ENCODE measurements around the gene GSG1L2.

Gene GSG1L2

DNA sequence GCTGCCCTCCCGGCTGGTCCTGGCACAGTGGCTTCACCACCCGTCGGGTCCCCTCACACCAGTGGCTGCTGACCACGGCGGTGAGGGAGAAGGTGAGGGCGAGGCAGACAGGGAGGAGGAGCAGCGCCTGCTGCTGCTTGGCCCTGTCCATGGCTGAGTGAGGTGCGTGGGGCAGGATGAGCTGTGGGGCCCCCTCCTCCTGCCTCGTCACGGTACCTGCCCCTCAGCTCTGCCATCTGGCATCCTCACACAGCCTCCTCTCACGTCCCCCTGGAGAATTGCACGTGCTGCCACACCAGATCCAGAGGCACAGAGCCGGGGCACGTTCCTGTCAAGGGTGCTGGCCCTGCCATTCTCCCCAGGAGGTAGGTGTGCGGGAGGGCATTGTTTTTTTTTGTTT, at the start of gene GSG1L2:
Gene GSG1L2, minus strand, starts transcription at position 159 of the 400 bp plus-strand sequence. Its CDS starts 8 bp downstream, at position 151.
- DNase-seq (ENCODE audit: low spot score): no peak
- no peak for FAIRE-seq

DNA sequence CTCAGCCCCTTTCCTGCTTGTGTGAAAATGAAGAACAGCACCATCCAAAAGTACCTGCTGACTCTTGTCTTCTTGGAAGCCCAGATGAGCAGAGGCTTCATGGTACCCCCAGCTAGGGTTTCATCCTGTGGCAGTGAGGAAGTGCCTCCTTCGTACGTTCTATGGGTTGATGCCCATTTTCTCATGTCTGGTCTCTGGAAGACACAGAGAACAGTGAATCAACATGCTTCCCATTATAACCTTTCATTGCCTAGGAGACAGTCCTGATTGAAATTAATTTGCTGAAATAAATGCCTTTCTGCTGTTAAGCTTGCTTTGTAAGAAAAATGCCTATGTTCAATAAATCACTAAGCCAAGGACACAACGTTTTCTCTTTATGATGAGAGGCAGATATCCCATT, 46.7 kb upstream of the GSG1L2 start:
- DNase-seq (ENCODE audit: low spot score) (no peak), FAIRE-seq (no peak)

DNA sequence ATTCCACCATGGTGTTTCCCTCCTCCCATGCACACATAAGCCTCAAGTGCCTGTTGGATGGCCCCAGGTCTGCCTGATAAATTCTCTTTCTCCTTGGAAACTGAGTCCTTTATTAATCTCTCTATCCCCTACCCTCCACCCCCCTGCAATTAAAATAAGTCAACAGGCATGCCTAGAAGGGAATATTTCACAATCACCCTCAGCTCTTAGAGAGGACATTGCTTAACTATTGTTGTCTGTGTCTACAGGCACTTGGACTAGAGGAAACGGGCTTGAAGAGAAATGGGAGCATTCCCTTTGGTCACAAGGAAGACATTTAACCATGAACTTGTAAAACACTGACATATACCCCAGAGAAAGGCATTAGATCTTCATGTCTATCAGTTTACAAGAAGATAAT, 43.7 kb upstream of the GSG1L2 start:
- FAIRE-seq (no peak), DNase-seq (ENCODE audit: low spot score) (no peak)

DNA sequence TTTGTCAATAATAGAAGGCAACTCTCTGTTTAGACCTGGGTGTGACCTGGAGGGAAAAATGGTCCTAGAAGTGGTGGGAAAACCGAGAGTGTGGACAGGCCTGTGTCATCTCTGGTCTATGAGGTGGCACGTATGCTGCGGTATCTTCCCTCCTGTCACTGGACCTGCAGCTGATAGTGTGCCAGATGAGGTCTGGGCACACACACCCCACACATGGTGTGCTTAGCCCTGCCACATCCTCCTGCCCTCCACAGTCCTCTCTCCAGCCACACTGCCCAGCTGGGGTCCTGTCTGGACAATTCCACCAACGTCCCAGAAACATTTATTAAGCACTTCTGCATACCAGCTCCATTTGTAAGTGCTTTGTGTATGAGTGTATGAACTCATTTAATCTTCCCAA, 41.1 kb upstream of the GSG1L2 start:
- DNase-seq (ENCODE audit: low spot score): no peak
- FAIRE-seq: no peak

DNA sequence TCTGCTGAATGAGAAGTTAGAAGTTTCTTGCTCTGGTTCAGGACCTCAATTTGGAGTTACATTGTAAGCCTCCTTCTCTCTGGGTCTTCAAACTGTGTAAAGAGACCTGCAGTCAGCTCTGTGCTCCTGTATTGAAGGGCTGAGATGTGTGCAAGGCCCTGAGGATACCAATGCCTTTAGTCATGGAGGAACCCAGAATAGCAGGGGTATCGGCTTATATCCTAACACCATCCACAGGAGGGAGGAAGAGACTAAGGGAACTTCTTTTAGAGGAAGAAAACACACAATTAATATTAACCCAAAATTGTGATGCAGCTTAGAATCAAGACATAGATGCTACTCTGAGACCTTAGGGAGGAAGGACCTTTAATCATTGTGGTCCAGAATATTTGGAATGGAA, 40.3 kb upstream of the GSG1L2 start:
- no peak for DNase-seq (ENCODE audit: low spot score)
- FAIRE-seq: no peak

DNA sequence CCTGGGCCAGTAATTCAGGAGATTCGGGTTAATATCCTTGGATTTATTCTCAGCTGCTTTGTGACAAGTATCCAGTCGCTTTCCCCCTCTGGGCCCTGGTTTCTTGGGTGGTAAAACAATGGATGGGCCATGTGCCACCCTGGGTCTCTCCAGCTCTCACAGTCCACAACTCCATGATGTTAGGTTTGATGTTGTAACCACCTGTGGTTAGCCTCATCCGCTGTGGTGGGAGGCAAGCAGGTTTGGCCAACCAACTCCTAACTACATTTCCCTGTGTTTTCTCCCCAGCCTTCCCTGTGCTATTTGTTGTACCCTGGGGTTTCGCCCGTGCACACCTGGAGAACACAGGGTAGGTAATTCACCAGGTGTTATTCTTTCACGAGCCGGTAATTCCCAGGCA, 39.0 kb upstream of the GSG1L2 start:
- FAIRE-seq (no peak), DNase-seq (ENCODE audit: low spot score) (no peak)

DNA sequence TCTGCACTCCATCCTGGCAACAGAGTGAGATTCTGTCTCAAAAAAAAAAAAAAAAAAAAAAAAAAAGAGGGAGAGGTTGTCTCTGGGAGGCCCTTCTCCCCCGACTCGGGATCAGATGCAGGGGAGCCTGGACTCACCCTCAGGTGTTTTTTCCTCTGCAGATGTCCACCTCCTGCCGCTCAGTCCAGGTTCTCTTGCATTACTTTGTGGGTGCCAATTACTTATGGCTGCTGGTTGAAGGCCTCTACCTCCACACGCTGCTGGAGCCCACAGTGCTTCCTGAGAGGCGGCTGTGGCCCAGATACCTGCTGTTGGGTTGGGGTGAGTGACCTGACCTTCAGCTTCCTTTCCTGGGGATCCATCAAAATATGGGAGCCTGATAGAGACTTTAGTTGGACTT, 37.9 kb upstream of the GSG1L2 start:
- no peak for DNase-seq (ENCODE audit: low spot score)
- no peak for FAIRE-seq

DNA sequence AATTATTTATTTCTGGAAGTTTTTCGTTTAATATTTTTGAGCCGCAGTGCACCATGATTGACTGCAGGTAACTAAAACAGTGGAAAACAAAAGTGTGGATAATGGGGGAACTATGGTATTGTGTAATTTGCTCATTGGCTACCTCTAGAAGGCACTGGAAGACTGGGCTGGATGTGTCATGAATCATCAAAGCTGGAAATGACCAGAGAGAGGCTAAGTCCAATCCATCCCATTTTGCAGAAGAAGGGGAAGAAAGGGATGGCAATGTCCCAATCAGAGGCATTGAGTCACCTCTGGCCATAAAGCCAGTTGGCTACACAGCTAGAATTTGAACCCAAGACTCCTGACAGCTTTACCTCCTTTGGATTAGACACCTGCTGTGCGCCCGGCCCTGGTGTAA, 33.2 kb upstream of the GSG1L2 start:
- FAIRE-seq: no peak

DNA sequence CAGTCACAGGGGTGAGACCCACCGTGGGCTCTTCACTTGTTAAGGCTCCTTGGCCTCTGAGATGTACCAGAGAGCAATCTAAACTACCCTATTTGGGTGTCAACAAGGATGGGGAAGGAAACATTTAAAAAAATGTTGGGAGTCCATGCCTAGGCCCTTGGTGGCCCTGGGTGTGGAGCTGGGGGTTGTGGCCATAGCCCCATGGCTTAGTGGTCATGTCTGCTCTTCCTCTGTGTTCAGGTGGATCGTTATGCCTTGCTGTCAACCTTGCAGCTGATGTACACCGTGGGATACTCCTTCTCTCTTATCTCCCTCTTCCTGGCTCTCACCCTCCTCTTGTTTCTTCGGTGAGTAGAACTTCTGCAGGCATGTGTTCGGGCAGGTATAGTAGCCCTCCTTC, 32.4 kb upstream of the GSG1L2 start:
- DNase-seq (ENCODE audit: low spot score) (no peak), FAIRE-seq (no peak)

More for the DNA sequence above, 33.2 kb upstream of the GSG1L2 start:
- no peak for DNase-seq (ENCODE audit: low spot score)

DNA sequence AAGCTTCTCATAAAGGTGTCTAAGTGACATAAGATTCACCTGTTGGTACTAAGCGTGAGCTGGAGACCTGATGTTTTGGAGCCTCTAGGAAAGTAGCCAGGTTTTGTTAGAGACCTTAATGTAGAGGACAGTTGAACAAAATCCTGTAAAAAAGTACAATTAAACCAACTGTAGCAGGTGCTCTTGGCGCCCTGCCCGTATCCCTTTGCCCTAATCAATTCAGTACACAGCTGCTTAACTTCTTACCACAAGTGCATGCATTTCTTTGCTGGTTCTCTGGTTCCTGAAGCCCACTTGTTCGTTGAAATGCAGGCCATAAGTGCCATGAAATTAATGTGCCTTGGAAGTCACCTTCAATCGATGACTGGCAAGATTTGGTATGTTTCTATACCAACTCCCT, 28.3 kb upstream of the GSG1L2 start:
- no peak for DNase-seq (ENCODE audit: low spot score)
- no peak for FAIRE-seq

DNA sequence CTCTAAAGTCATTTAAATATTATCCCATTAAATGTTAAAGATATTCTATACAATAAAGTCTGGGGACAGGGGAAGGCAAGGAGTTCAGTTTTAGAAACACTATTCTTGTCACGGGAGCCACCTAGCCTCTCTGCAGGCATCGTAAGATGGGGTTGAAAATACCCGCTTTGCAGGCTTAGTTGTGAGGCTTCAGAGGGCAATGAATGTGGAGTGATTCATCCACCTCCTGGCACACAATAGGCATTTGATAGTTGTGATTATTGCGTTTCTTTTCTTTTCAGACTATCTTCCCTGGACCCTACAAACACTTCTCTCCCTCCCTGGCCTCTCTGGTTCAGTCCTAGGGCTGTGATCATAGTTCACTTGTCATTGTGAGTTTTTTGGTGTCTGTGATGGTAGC, 23.4 kb upstream of the GSG1L2 start:
- FAIRE-seq (no peak), DNase-seq (ENCODE audit: low spot score) (no peak)

DNA sequence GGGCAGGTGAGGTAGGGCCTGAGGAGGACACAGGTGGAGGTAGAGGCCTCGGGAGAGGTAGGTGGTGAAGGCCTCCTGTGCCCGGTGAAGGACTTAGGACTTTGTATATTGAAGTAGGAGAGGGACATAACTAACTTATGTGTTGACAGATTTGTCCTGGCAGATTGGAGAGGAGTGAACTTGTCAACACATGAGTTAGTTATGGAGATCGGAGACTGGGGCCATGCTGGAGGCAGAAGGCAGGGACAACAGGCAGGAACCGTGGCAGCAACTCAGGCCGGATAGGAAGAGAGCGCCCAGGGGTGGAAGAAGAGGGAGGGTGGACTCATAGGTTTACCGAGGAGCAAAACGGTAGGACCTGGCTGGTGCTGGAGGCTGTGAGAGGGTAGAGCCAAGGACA, 22.3 kb upstream of the GSG1L2 start:
- FAIRE-seq (no peak), DNase-seq (ENCODE audit: low spot score) (no peak)

DNA sequence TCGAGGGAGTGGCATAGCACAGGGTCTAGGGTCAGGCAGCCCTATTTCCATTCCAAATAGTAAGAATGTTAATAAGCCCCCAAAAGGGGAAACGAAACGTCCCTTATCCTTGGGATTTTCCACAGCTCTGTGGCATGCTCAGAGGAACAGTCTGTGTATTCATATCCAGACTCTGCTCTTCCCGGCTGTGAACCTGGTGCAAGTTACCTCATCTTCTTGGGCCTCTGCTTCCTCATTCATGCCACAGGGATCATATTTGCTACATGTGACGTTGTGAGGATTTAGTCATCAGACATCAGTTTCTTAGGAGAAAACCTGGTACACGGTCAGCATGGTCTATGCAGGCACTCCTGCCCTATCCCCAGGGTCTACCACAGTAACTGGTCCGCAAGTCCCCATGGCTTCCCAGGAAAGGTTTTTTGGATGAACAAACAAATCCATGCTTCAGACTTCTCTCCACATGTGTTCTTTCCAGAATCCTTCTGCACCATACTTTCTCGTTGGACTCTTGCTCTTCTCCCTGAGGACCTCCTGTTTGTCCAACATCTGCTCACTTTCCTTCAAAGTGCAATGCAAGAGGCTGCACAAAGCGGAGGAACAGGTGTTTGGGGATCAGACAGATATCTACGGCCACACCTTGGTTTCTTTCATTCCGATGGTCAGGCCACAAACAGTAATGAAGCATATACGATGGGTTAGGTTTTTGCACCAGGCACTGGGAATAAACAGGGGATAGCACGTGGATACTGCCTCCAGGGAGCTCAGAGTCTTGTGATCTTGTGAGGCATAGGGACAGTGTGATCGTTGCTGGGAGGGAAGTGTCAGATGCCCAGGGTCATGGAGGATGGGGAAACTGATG, 21.5 kb upstream of the GSG1L2 start:
- no peak for FAIRE-seq

DNA sequence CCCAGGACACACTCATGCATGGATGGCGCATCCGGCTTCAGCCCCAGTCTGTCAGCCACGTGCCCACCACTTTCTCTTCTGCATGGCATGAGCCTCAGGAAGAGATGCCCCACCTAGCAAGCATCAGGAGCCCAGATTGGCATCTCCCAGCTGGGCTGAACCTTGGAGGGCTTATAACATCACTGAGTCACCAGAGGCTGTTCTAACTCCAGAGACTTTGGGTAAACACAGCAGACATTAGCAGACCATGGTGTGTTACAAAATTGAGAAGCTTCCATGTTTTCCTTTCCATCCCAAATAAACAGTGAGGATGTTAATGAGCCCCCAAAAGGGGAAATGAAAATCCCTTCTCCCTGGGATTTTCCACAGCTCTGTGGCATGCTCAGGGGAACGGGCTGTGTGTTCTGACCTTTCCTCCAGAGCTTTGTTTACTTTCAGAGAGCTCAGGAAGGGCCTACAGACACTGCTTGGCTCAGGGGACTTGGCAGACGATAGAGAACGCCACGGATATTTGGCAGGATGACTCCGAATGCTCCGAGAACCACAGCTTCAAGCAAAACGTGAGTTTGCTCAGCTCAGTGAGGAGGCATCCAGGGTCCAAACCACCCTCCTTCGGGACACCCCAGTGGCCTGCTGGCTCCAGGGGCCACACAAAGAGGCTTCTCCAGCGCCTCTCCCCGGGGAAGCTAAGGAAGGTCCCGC, 20.3 kb upstream of the GSG1L2 start:
- FAIRE-seq (no peak), DNase-seq (ENCODE audit: low spot score) (no peak)

More for the DNA sequence above, 21.5 kb upstream of the GSG1L2 start:
- no peak for DNase-seq (ENCODE audit: low spot score)

DNA sequence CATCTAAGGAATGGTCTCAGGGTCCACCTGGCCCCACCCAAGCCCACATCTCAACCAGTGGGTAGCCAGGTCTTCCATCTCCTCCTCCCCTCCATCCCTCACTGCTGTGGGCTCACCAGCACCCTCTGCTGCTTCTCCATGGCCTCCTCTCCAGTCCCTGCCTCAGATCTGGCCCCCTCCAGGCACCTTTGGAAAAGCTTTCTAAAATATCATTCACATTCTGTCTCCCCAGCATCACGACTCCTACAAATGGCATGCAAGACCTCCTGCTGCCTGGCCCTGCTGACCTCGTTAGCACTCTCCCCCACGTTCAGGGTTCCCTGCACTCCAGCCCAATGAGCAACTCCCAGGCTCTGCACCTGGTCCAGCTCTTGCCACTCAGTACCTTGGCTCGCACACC, 17.6 kb upstream of the GSG1L2 start:
- DNase-seq (ENCODE audit: low spot score): peak; percentile 40
- FAIRE-seq: no peak

DNA sequence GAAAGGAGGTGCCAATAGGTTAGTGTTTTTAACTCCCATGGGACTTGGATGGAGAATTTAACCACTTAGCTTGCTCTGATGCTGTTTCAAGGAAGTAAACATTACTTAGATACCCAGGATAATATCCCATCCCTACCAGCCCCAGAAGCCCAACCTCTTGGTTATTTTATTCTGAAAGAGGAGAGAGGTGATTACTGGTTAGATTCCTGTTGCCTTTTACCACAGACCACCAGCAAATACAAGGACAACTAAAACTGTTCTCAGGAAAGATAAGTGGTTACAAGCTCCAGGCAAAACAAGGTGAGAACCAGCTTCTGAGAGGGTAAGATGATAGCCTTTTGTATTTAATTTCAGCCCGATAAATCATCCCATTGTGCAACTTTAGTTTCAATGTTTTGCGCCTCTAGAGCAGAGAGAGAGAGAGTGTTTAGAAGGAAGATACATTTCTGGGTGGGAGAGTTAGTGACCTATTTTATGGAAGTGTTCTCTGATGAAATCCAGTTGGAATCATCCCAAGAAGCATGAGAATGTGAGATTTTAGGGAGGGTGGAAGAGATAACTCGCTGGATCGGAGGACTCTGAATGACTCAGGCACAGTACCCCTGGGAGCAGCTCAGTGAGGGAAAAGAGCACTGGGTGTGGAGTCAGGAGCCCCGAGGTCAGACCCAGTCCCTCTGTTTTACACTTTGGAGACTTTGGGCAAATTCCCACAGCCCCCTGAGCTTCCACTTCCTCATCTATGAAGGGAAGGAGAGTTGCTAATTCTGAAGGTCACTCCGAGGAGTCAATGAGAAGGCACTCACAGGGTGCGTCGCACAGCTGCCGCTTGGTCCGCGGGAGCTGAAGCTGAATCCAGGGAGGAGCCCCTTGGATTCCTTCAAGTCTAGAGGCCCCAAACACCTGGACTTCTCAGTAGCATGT, 15.9 kb upstream of the GSG1L2 start:
- DNase-seq (ENCODE audit: low spot score): peak; percentile 49
- FAIRE-seq: no peak

DNA sequence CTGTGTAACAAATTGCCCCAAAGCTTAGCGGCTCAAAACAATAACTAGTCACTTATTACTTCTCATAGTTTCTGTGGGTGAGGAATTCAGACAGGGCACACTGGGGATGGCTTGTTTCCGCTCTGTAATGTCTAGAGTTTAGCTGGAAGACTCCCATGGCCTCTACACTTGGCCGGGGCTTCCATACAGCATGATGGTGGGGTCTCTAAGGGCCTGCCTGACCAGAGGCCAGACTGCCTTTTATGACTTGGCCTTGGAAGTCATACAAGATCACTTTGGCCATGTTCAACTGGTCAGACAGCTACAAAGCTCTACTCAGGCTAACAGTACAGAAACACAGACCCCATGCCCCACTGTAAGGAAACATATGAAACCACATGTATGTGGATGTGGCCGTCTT, 12.0 kb upstream of the GSG1L2 start:
- no peak for FAIRE-seq
- no peak for DNase-seq (ENCODE audit: low spot score)

DNA sequence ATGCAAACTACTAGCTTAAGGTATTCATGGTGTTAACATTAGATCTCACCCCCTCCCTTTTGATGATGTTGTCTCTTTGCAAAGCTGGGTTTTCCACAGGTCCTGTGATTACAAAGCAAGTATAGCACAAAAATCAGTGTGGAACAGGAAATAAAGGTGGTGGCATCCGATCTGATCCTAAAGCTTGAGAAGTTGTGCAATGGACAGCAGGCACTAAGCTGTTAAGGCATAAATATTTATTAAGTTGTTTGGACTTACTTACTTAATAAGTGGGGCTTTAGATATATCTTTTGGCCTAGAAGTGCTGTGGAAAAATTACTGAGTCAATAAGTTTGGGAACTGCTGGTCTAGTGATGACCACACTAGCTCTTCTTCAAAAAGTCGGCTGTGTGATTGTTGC, 8.8 kb upstream of the GSG1L2 start:
- FAIRE-seq: no peak

DNA sequence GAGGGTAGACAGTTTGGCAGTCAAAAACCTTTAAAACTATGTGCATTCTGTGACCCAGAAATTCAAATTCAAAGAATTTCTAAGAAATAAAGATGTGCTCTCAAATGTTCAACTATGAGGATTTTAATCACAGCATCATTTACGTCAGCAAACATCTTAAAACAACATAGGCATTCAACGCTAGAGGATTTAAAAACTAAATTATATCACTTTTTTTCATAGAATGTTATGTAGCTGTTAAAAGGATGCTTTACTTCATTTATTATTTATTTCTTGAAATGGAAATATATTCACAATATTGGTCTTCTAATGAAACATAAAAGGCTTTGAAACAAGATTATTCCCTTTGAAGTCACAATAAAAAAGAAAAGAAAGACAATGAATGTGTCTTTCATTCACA, 7.5 kb upstream of the GSG1L2 start:
- FAIRE-seq: no peak
- no peak for DNase-seq (ENCODE audit: low spot score)

More for the DNA sequence above, 8.8 kb upstream of the GSG1L2 start:
- no peak for DNase-seq (ENCODE audit: low spot score)

DNA sequence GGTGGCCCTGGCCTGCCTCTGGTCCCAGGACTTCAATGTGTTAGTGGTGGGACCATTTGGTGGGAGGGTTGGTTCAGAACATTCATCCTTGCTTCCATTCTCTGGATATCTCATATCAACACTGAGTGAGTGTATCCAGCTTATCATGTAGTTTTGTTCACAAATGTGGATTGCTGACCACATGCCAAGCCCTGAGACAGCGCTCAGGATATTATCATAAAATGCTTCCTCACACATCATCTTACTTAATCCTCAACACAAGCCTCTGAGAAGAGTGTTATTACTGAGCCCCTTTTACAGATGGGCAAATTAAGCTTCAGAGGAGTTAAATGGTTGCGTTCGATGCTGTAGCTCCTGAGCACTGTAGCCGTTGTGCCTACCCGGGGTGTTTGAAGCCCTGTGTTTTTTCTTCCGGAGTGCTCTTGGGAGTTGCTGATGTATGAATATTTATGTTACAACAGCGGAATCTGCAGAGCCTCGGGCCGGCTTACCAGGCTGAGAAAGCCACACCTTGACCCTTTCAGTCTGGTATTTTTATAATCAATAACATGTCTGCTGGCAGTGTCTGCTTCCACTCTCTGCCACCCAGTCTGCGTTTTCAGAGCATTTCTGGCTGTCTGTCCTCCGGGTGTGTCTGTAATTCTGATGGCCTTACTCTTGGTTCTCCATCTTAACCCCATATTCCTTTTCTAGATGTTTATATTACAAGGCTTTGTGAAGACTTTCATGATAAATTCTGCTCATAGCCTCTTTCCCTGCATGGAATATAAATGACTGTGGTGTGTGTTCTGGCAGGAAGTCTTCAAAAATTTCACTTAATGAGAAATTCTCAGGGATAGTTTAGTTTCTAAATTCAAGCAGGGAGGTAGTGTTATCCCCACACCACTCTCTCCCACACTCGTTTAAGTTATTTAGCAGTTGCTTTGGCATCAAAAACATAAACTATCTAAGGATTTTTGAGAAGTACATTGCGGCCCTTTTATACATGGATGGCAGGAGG, 6.7 kb upstream of the GSG1L2 start:
- DNase-seq (ENCODE audit: low spot score): no peak
- FAIRE-seq: no peak

All from urothelium cell line (cell line).